ENCODE measurements around the gene MAST2.

GRCh38 chr1:45843474-45843905 lies 40.1 kb downstream of the MAST2 start:
- peak in 1 of 6 experiments; percentile 13 for TF ChIP-seq CTCF (IDR thresholded peaks at IDR 0.05)
- no peak for TF ChIP-seq POLR2A (IDR thresholded peaks at IDR 0.05)

Data from esophagus squamous epithelium (tissue), 4 donors.